Ishikawa (cell line): ENCODE measurements around the gene KCNQ1.

Source experiments
- CEBPB ChIP-seq: IDR thresholded peaks from 2 replicates; pipeline ENCODE4 v1.6.1; 2012
- CREB1 ChIP-seq: IDR thresholded peaks from 2 replicates; pipeline ENCODE4 v1.6.1; 2012; ENCODE audit warnings: low read depth
- EGR1 ChIP-seq: IDR thresholded peaks from 2 replicates; pipeline ENCODE4 v1.6.1; 2012

DNA sequence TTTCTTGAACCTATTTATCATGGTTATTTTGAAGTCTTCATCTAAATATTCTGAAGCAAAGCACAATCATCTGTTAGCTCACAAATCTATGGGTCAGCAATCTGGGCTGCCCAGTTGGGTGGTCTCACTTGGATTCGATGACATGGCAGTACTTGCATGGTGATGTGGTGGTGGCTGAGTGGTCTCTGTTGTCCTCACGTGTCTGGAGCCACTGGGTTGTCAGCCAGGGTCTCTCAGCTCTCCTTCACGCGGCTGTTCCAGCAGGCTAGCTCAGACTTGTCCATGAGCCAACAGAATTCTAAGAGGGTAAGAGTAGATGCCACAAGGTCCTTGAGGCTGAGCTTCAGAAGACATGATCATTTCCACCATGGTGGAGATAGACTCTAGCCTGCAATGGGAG lies 321.4 kb downstream of the KCNQ1 start:
- TF ChIP-seq EGR1: no peak
- TF ChIP-seq CEBPB: no peak
- no peak for TF ChIP-seq CREB1
